Neural cell (in vitro differentiated cells): ENCODE measurements around the gene FUBP3.

ENCODE experiments used
- CTCF ChIP-seq: fragments of 450-650 bp; IDR thresholded peaks from 2 replicates; pipeline ENCODE4 v1.5.1; 2014; ENCODE audit warnings: antibody characterized with exemption, mild to moderate bottlenecking, moderate library complexity; ENCODE audit not compliant: poor library complexity, severe bottlenecking
- EP300 ChIP-seq: fragments of 450-650 bp; conservative IDR thresholded peaks from 2 replicates; pipeline ENCODE4 v1.6.1; 2014; ENCODE audit warnings: antibody characterized with exemption, mild to moderate bottlenecking, moderate library complexity; ENCODE audit not compliant: poor library complexity, severe bottlenecking
- EZH2 ChIP-seq: fragments of 200-600, 300-800 bp; shearing (Covaris generic), sonication (generic); IDR thresholded peaks from 2 replicates; pipeline ENCODE4 v1.6.1; 2014; ENCODE audit warnings: antibody characterized with exemption, low read length, borderline replicate concordance, mild to moderate bottlenecking; ENCODE audit not compliant: insufficient read depth, poor library complexity, severe bottlenecking
- MXI1 ChIP-seq: fragments of 450-650 bp; conservative IDR thresholded peaks from 2 replicates; pipeline ENCODE4 v1.6.1; 2014; ENCODE audit warnings: antibody characterized with exemption, mild to moderate bottlenecking; ENCODE audit not compliant: poor library complexity, severe bottlenecking
- POLR2AphosphoS5 ChIP-seq: IDR thresholded peaks from 2 replicates; pipeline ENCODE4 v1.6.1; 2012
- RAD21 ChIP-seq: fragments of 450-650 bp; conservative IDR thresholded peaks from 2 replicates; pipeline ENCODE4 v1.6.1; 2014; ENCODE audit warnings: antibody characterized with exemption, mild to moderate bottlenecking, moderate library complexity
- SMC3 ChIP-seq: fragments of 450-650 bp; conservative IDR thresholded peaks from 2 replicates; pipeline ENCODE4 v1.6.1; 2014; ENCODE audit warnings: antibody characterized with exemption, mild to moderate bottlenecking, moderate library complexity; ENCODE audit not compliant: poor library complexity

- TF ChIP-seq EP300 (no peak), CTCF (no peak), POLR2AphosphoS5 (no peak), EZH2 (no peak), MXI1 (no peak), RAD21 (no peak), SMC3 (no peak)
Measured at GRCh38 chr9:130541533-130541932, 37.8 kb upstream of the FUBP3 start.
